Measurements from ENCODE around the gene CAMK2G.

- TF ChIP-seq CTCF (IDR thresholded peaks at IDR 0.05) (no peak), POLR2AphosphoS5 (IDR thresholded peaks at IDR 0.05; ENCODE audit: low read depth, low read length) (peak; percentile 96)
Observed at GRCh38 chr10:73910764-73911552, 36.6 kb upstream of the CAMK2G start, which contains the start of gene PLAU.

Data from Panc1 (cell line).